Kidney epithelial cell (primary cell): ENCODE results near the gene COL27A1. TPM values are rescaled to one million over a fixed set of nuclear protein-coding genes. Genes with fewer than 3 reads are reported as not detected.

Source experiments
- DNase-seq: peaks from one replicate; pipeline ENCODE4 v3.0.0-alpha.2; 2010; ENCODE audit warnings: low read depth
- H3K27me3 ChIP-seq: 2 replicates; pipeline ENCODE4 v1.6.0; 2011; ENCODE audit warnings: low read length; ENCODE audit not compliant: control insufficient read depth, insufficient read depth
- H3K36me3 ChIP-seq: 2 replicates; pipeline ENCODE4 v1.5.1; 2011; ENCODE audit warnings: low read length; ENCODE audit not compliant: control insufficient read depth, insufficient read depth
- H3K4me3 ChIP-seq: 2 replicates; pipeline ENCODE4 v1.5.1; 2011; ENCODE audit warnings: low read depth, mild to moderate bottlenecking, control low read depth, low read length
- CTCF ChIP-seq: IDR thresholded peaks from 2 replicates; pipeline ENCODE4 v1.5.1; 2011; ENCODE audit warnings: mild to moderate bottlenecking, moderate library complexity, low read length, control low read depth, inconsistent platforms; ENCODE audit not compliant: insufficient read depth, poor library complexity, severe bottlenecking
- total RNA-seq: library from RNA; depleted of rRNA; stranded (reverse); fragments of >200 nt; gene quantifications from 2 replicates; pipeline ENCODE4 v1.2.3, GENCODE V29; 2015

The COL27A1 gene
- total RNA-seq, 1 donor from 2014 or later, result 8.4 TPM

- Histone ChIP-seq H3K27me3 (peaks cover 11% of the 10 kb centered on the region), H3K36me3 (no peaks in the 10 kb centered on the region), H3K4me3 (no peak overlapping the region)
- no peak for DNase-seq
- no peak for TF ChIP-seq CTCF
These were observed 13.6 kb upstream of the COL27A1 start for GRCh38 chr9:114141553-114142402.

GRCh38 chr9:114143234-114143633, 12.1 kb upstream of the COL27A1 start:
- DNase-seq, result no peak
- Histone ChIP-seq H3K36me3 (no peaks in the 10 kb centered on the region), H3K4me3 (no peak overlapping the region), H3K27me3 (peaks cover 18% of the 10 kb centered on the region)
- TF ChIP-seq CTCF, result no peak

GRCh38 chr9:114146735-114147134, 8.6 kb upstream of the COL27A1 start:
- H3K4me3 ChIP-seq, result no peak overlapping the region
- no peak for TF ChIP-seq CTCF
- peaks cover 13% of the 10 kb centered on the region for H3K27me3 ChIP-seq
- H3K36me3 ChIP-seq, result no peaks in the 10 kb centered on the region
- no peak for DNase-seq

GRCh38 chr9:114149181-114149580, 6.2 kb upstream of the COL27A1 start:
- Histone ChIP-seq H3K4me3 (no peak overlapping the region), H3K36me3 (no peaks in the 10 kb centered on the region), H3K27me3 (peaks cover 15% of the 10 kb centered on the region)
- TF ChIP-seq CTCF, result no peak
- DNase-seq, result no peak

- TF ChIP-seq CTCF, result no peak
- H3K36me3 ChIP-seq, result no peaks in the 10 kb centered on the region
- no peak overlapping the region for H3K4me3 ChIP-seq
- no peak for DNase-seq
- peaks cover 22% of the 10 kb centered on the region for H3K27me3 ChIP-seq
These were observed 5.5 kb upstream of the COL27A1 start for GRCh38 chr9:114149765-114150340.
